ENCODE data around the gene RNLS. TPM values are rescaled to one million over a fixed set of nuclear protein-coding genes. Genes with fewer than 3 reads are reported as not detected.

Gene RNLS
- total and polyA plus RNA-seq, 2 of the 4 experiments (the other 2 are of a cell fraction), result 4.5 to 7.0 TPM

- Histone ChIP-seq H2AFZ (replicated peaks; ENCODE audit: low read length, poor library complexity) (no peak overlapping the region), H3K56ac (ENCODE audit: extremely low read depth, insufficient read depth, low read length) (no peak overlapping the region), H2BK120ac (ENCODE audit: low read depth, low read length) (no peak overlapping the region), H3K9ac (ENCODE audit: low read depth, low read length) (no peak overlapping the region), H4K20me1 (ENCODE audit: insufficient read depth, low read length) (no peaks in the 10 kb centered on the region), H3K18ac (ENCODE audit: low read depth, low read length) (no peak overlapping the region), H4K5ac (ENCODE audit: low read depth, low read length) (no peak overlapping the region), H3K79me1 (ENCODE audit: low read depth in 1 of 2, low read length in 2 of 2) (no peaks in the 10 kb centered on the region), H4K8ac (ENCODE audit: low read depth in 2 of 2, low read length in 2 of 2) (no peak overlapping the region), H3K4me2 (ENCODE audit: low read depth, low read length) (no peak overlapping the region), H4K91ac (ENCODE audit: insufficient read depth, low read depth, low read length) (no peak overlapping the region), H3K9me3 (ENCODE audit: control insufficient read depth, insufficient read depth, low read length) (no peaks in the 10 kb centered on the region), H2BK20ac (ENCODE audit: low read depth, low read length) (no peak overlapping the region), H3K27ac (ENCODE audit: insufficient read depth, low read length) (no peak overlapping the region), H3K4ac (ENCODE audit: low read depth, low read length) (no peak overlapping the region), H3K27me3 (ENCODE audit: control insufficient read depth, insufficient read depth, low read length) (no peaks in the 10 kb centered on the region; the same call in 1 of the 2 replicates), H2BK5ac (ENCODE audit: low read depth, low read length, poor library complexity, severe bottlenecking) (no peak overlapping the region), H2AK9ac (replicated peaks; ENCODE audit: low read depth, low read length, poor library complexity) (no peak overlapping the region), H3K9me1 (ENCODE audit: insufficient read depth, low read length) (no peaks in the 10 kb centered on the region; the same call in 1 of the 2 replicates), H2AK5ac (ENCODE audit: low read depth, low read length) (no peak overlapping the region), H3K14ac (replicated peaks; ENCODE audit: low read depth, low read length) (no peak overlapping the region), H3K36me3 (ENCODE audit: control insufficient read depth, insufficient read depth, low read length) (no peaks in the 10 kb centered on the region), H3K23ac (ENCODE audit: low read depth, low read length) (no peak overlapping the region), H3K4me1 (ENCODE audit: control insufficient read depth, insufficient read depth, low read length) (no peaks in the 10 kb centered on the region), H3K4me3 (ENCODE audit: insufficient read depth, low read depth, low read length) (no peak overlapping the region), H2BK15ac (ENCODE audit: low read depth, low read length) (no peak overlapping the region)
- no peak for DNase-seq
- WGBS, 2 experiments (ENCODE audit: extremely low coverage in 2 of 2, insufficient read length in 1 of 2), result 96% methylated on average over 3 of the region's 4 CpGs; no CpG with 5 or more reads in 1 of the 2 experiments
- CTCF ChIA-PET, result interaction anchor here (1.0 kb wide), 2 partner anchors 13 to 40 kb away, joined by 3 to 4 read pairs; no protein-coding TSS in a partner anchor
- dilution Hi-C loops (cut with HindIII; ENCODE audit: low sequenced_read_pairs, unreplicated experiment), result no loop called here
- POLR2A ChIA-PET (ENCODE audit: unreplicated experiment), result no interaction called here
- no peak for ATAC-seq (ENCODE audit: low read depth)
- no TSS peak for BruUV-seq (replicated peaks)
- TF ChIP-seq CHD1 (IDR thresholded peaks at IDR 0.05; ENCODE audit: low read depth, low read length) (no peak), MXI1 (IDR thresholded peaks at IDR 0.05; ENCODE audit: borderline replicate concordance, low read depth, low read length) (no peak), RCOR1 (IDR thresholded peaks at IDR 0.05; ENCODE audit: insufficient replicate concordance, low read length) (no peak), SMC3 (IDR thresholded peaks at IDR 0.05; ENCODE audit: low read depth, low read length) (no peak), CEBPB (IDR thresholded peaks at IDR 0.05; ENCODE audit: low read depth, low read length) (no peak), RFX5 (IDR thresholded peaks at IDR 0.05; ENCODE audit: low read depth, low read length) (no peak)
- in situ Hi-C loops (cut with MboI; ENCODE audit: low sequenced_read_pairs), result no loop called here
- intact Hi-C loops (cut with micrococcal nuclease), result no loop called here
Observed at GRCh38 chr10:88477343-88478085, 105.6 kb downstream of the RNLS start.

Data from IMR-90 (cell line).